Progenitor cell of endocrine pancreas (in vitro differentiated cells): ENCODE results near the gene ATP10B. TPM values are rescaled to one million over a fixed set of nuclear protein-coding genes. Genes with fewer than 3 reads are reported as not detected.

Source experiments
- DNase-seq: peaks from one replicate; pipeline ENCODE4 v3.0.0; 2021; ENCODE audit warnings: low spot score; ENCODE audit not compliant: unreplicated experiment
- H3K27ac Mint-ChIP-seq: 2 replicates; pipeline ENCODE4 v1.8.0; 2021; ENCODE audit warnings: mild to moderate bottlenecking, moderate library complexity, mixed read lengths
- H3K27me3 Mint-ChIP-seq: 2 replicates; pipeline ENCODE4 v1.8.0; 2021; ENCODE audit warnings: mixed read lengths
- H3K36me3 Mint-ChIP-seq: 2 replicates; pipeline ENCODE4 v1.8.0; 2022; ENCODE audit warnings: mixed read lengths; ENCODE audit not compliant: insufficient read depth
- H3K4me1 Mint-ChIP-seq: 2 replicates; pipeline ENCODE4 v1.8.0; 2021; ENCODE audit warnings: low read depth, mixed read lengths
- H3K4me3 Mint-ChIP-seq: 2 replicates; pipeline ENCODE4 v1.8.0; 2021; ENCODE audit warnings: low read depth, mild to moderate bottlenecking, moderate library complexity, mixed read lengths
- H3K9me3 Mint-ChIP-seq: 2 replicates; pipeline ENCODE4 v1.8.0; 2021; ENCODE audit warnings: low read depth, mixed read lengths
- total RNA-seq: library from RNA; stranded (reverse); gene quantifications from 2 replicates; pipeline ENCODE4 v1.2.1, GENCODE V29; 2021
- TF ChIP-seq, protein P1 (sequence below): fragments of 200-600 bp; sonication (generic); IDR thresholded peaks from one replicate; pipeline ENCODE4 v1.5.0; 2021; ENCODE audit warnings: antibody characterized with exemption, mild to moderate bottlenecking; ENCODE audit not compliant: unreplicated experiment

The ATP10B gene
- total RNA-seq, 1 donor from 2014 or later: 1.7 TPM

DNA sequence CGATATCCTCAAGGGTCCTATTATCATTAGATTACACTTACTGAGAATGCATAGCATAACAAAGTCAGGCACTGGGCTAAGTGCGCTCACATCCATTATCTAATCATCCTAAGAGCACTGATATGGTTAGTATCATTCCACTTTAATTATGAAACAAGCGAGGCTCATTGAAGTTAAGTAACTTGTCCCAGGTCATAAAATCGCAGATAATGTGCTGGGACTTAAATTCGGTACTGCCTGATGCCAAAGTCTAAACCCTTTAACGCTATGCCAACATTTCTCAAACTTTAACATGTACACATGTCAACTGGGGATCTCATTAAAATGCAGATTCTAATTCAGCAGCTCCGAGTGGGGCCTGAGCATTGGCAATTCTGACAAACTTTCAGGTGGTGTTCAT lies 225.7 kb downstream of the ATP10B start:
- no peak for DNase-seq
- Mint-ChIP-seq H3K36me3 (no peaks in the 10 kb centered on the region), H3K4me3 (no peak overlapping the region), H3K27ac (no peak overlapping the region), H3K4me1 (no peaks in the 10 kb centered on the region), H3K9me3 (no peaks in the 10 kb centered on the region), H3K27me3 (peaks cover 3% of the 10 kb centered on the region)
- TF ChIP-seq, protein P1, sequence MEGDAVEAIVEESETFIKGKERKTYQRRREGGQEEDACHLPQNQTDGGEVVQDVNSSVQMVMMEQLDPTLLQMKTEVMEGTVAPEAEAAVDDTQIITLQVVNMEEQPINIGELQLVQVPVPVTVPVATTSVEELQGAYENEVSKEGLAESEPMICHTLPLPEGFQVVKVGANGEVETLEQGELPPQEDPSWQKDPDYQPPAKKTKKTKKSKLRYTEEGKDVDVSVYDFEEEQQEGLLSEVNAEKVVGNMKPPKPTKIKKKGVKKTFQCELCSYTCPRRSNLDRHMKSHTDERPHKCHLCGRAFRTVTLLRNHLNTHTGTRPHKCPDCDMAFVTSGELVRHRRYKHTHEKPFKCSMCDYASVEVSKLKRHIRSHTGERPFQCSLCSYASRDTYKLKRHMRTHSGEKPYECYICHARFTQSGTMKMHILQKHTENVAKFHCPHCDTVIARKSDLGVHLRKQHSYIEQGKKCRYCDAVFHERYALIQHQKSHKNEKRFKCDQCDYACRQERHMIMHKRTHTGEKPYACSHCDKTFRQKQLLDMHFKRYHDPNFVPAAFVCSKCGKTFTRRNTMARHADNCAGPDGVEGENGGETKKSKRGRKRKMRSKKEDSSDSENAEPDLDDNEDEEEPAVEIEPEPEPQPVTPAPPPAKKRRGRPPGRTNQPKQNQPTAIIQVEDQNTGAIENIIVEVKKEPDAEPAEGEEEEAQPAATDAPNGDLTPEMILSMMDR: no peak

DNA sequence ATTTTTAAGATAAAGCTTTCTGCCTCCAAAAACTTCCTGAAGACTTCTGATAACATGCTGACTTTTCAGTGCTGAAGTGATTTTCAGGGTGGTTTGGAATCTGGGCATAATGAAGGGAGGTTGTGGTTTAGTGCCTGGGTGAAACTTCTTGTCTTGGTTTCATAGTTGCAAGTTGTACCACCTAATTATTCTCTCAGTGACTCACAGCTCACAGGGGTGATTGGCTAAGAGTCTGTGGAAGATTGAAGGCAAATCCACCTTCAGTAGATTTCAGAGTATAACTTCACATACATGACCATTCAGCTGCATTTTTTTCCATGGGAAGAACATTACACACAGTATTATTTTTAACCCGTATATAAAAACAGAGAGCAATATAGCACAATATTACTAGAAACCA lies 230.5 kb downstream of the ATP10B start:
- Mint-ChIP-seq H3K4me3 (no peak overlapping the region), H3K27me3 (peaks cover 3% of the 10 kb centered on the region), H3K36me3 (no peaks in the 10 kb centered on the region), H3K27ac (no peak overlapping the region), H3K9me3 (no peaks in the 10 kb centered on the region), H3K4me1 (peaks cover 3% of the 10 kb centered on the region)
- no peak for DNase-seq
- TF ChIP-seq, protein P1: no peak

DNA sequence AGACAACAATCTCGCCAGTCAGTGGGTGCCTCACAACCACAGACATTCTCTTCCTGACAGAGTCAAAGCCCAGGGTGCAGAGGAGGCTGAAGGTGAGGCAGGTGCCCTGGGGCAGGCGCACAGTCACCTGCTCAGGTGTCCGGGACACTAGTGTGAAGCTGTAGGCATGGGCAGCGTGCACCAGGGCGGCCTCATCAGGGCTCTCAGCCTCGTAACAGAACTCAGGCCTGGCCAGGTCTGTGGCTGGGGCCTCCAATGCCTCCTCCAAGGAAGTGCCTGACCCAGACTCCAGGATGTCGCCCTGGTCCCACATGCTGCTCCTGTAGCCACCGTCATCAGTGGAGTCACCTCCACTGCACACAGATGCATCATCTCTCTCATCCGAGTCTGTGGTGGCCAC lies 231.6 kb downstream of the ATP10B start:
- H3K27ac Mint-ChIP-seq: no peak overlapping the region

DNA sequence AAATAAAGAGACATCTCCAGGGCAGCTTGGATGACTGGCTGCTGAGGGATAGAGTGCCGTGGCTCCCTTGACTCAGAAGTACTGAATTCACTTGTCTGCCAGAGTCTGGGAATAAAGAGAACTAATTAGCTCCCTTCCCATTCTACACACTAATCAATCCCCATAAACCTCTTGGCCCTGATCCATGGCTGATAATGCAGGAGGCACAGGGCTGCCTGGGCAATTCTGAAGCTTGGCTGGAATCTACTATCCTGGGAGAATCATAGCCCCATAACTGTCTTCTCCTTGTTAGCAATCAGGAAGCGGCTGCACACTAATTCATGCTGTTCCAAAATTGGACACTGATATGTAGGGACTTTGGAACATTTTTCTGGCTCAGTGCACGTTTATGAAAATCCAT lies 232.6 kb downstream of the ATP10B start:
- TF ChIP-seq, protein P1: no peak
- Mint-ChIP-seq H3K4me3 (no peak overlapping the region), H3K9me3 (no peaks in the 10 kb centered on the region), H3K27ac (no peak overlapping the region), H3K4me1 (peaks cover 3% of the 10 kb centered on the region), H3K27me3 (peaks cover 6% of the 10 kb centered on the region), H3K36me3 (no peaks in the 10 kb centered on the region)
- DNase-seq: no peak

More for the DNA sequence above, 231.6 kb downstream of the ATP10B start:
- Mint-ChIP-seq H3K36me3 (no peaks in the 10 kb centered on the region), H3K4me3 (no peak overlapping the region), H3K4me1 (peaks cover 3% of the 10 kb centered on the region), H3K9me3 (no peaks in the 10 kb centered on the region), H3K27me3 (peaks cover 3% of the 10 kb centered on the region)
- TF ChIP-seq, protein P1: no peak
- DNase-seq: no peak

DNA sequence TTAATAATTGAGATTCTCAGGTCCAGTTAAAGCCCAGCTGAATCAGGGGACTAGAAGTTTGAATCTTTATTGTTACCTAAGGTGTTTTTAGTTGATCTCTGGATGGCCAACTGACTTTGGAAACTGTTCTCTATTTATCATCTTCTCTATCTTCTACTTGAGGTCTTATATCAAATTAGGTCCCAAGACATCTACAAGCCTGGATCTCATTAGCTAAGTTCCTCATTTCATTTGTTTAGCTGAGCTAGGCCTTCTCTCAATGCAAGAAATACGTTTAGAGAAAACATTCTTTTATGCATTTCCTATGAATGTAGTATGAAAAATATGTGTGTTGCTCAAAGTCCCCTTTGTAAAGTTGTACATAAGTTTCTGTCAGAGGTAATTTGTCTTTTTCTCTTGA lies 233.7 kb downstream of the ATP10B start:
- Mint-ChIP-seq H3K27ac (no peak overlapping the region), H3K4me3 (no peak overlapping the region), H3K36me3 (no peaks in the 10 kb centered on the region), H3K9me3 (no peaks in the 10 kb centered on the region), H3K4me1 (peaks cover 3% of the 10 kb centered on the region), H3K27me3 (peaks cover 6% of the 10 kb centered on the region)
- DNase-seq: no peak
- TF ChIP-seq, protein P1: no peak
